Endothelial cell of umbilical vein (primary cell): ENCODE data around the gene DIP2C. TPM values are rescaled to one million over a fixed set of nuclear protein-coding genes. Genes with fewer than 3 reads are reported as not detected.
"Not testable (repeated sequence)": the region's sequence is repeated elsewhere in the genome, so short reads cannot be mapped to it uniquely, and the experiment has no call there.

Experiments
- BruUV-seq: library from RNA; stranded (reverse); fragments of 400-500 nt; replicated peaks from 2 replicates; lab custom pipeline; 2021; lab: Mats Ljungman, UMichigan
- CTCF ChIA-PET: fragments of 300-600, 350-600 bp; sonication (Branson Sonifier 250); formaldehyde crosslinking; loops from one replicate; lab custom pipeline; 2021; ENCODE audit warnings: antibody characterized with exemption, inconsistent platforms; lab: Charles Lee
- POLR2A ChIA-PET: fragments of 300-600, 350-600 bp; sonication (Branson Sonifier 250); formaldehyde crosslinking; loops from one replicate; lab custom pipeline; 2021; ENCODE audit warnings: antibody characterized with exemption, inconsistent platforms; lab: Charles Lee
- DNase-seq: peaks from one replicate; pipeline ENCODE4 v3.0.0-alpha.2; 2011; ENCODE audit warnings: low read depth, low spot score
- FAIRE-seq: peaks from 2 replicates; lab custom pipeline; 2011; peaks lifted over from hg19 to GRCh38; lab: Jason Lieb, UNC
- H2AFZ ChIP-seq: 2 replicates; pipeline ENCODE4 v1.6.0; 2012; ENCODE audit warnings: low read depth, low read length, control low read depth, inconsistent platforms
- H3K27ac ChIP-seq: 2 replicates; pipeline ENCODE4 v1.5.1; 2011; ENCODE audit warnings: low read depth, mild to moderate bottlenecking, control low read depth, low read length, moderate library complexity; ENCODE audit not compliant: insufficient read depth
- H3K27me3 ChIP-seq, 2 experiments: 2 replicates each; pipeline versions ENCODE4 v1.6.0 to v1.6.1; 2011; ENCODE audit warnings: low read length in 2 of 2, mixed read lengths in 1 of 2; ENCODE audit not compliant: control insufficient read depth in 2 of 2, insufficient read depth in 2 of 2
- H3K36me3 ChIP-seq, 2 experiments: 2 replicates in 1 of 2; 3 replicates in 1 of 2; pipeline ENCODE4 v1.5.1; 2011; ENCODE audit warnings: low read length in 2 of 2, mild to moderate bottlenecking in 1 of 2, moderate library complexity in 1 of 2; ENCODE audit not compliant: control insufficient read depth in 2 of 2, insufficient read depth in 2 of 2; ENCODE audit errors: extremely low read depth in 1 of 2
- H3K4me1 ChIP-seq: 3 replicates; pipeline ENCODE4 v1.5.1; 2011; ENCODE audit warnings: mild to moderate bottlenecking, low read length; ENCODE audit not compliant: control insufficient read depth, insufficient read depth; ENCODE audit errors: extremely low read depth
- H3K4me2 ChIP-seq: 2 replicates; pipeline ENCODE4 v1.6.1; 2011; ENCODE audit warnings: low read length, control low read depth, mixed read lengths; ENCODE audit not compliant: insufficient read depth
- H3K4me3 ChIP-seq, 3 experiments: fragments of 200-600 bp in 1 of 3; sonication (generic), shearing (Covaris generic) in 1 of 3; replicated peaks in 1 of 3; 2 replicates each; pipeline ENCODE4 v1.5.1; 2011 to 2016; ENCODE audit warnings: control low read depth in 3 of 3, low read length in 3 of 3, mild to moderate bottlenecking in 2 of 3, inconsistent platforms in 1 of 3, low read depth in 1 of 3, moderate library complexity in 1 of 3; ENCODE audit not compliant: insufficient read depth in 1 of 3
- H3K79me2 ChIP-seq: 2 replicates; pipeline ENCODE4 v1.6.0; 2012; ENCODE audit warnings: low read length, inconsistent platforms; ENCODE audit not compliant: control insufficient read depth, insufficient read depth
- H3K9ac ChIP-seq: replicated peaks from 2 replicates; pipeline ENCODE3; 2011; ENCODE audit warnings: low read length, control low read depth; ENCODE audit not compliant: insufficient read depth; ENCODE audit errors: extremely low read depth
- H3K9me1 ChIP-seq: replicated peaks from 3 replicates; pipeline ENCODE4 v1.6.0; 2011; ENCODE audit warnings: mild to moderate bottlenecking, low read length; ENCODE audit not compliant: control insufficient read depth, insufficient read depth; ENCODE audit errors: extremely low read depth
- H3K9me3 ChIP-seq: replicated peaks from 2 replicates; pipeline ENCODE4 v1.5.1; 2012; ENCODE audit warnings: low read length, inconsistent platforms; ENCODE audit not compliant: control insufficient read depth, insufficient read depth
- H4K20me1 ChIP-seq: replicated peaks from 2 replicates; pipeline ENCODE3; 2011; ENCODE audit warnings: mild to moderate bottlenecking, low read length; ENCODE audit not compliant: control insufficient read depth, insufficient read depth; ENCODE audit errors: extremely low read depth
- EZH2 ChIP-seq: IDR thresholded peaks from 2 replicates; pipeline ENCODE4 v1.6.1; 2012; ENCODE audit warnings: borderline replicate concordance, low read depth, mild to moderate bottlenecking, moderate library complexity, low read length, inconsistent platforms; ENCODE audit not compliant: severe bottlenecking
- GATA2 ChIP-seq: IDR thresholded peaks from 2 replicates; pipeline ENCODE4 v1.7.0; 2011; ENCODE audit warnings: low read depth, mild to moderate bottlenecking, moderate library complexity, mixed read lengths, low read length; ENCODE audit not compliant: insufficient read length, insufficient read depth
- JUN ChIP-seq: IDR thresholded peaks from 2 replicates; pipeline ENCODE4 v1.6.1; 2011; ENCODE audit warnings: borderline replicate concordance, low read depth; ENCODE audit not compliant: insufficient read length, insufficient read depth
- MAX ChIP-seq: IDR thresholded peaks from 2 replicates; pipeline ENCODE4 v1.6.1; 2011; ENCODE audit not compliant: insufficient read depth, insufficient read length
- POLR2A ChIP-seq: IDR thresholded peaks from 2 replicates; pipeline ENCODE4 v1.6.1; 2012; ENCODE audit warnings: low read depth, mild to moderate bottlenecking, control low read depth, low read length
- POLR2AphosphoS5 ChIP-seq: IDR thresholded peaks from 2 replicates; pipeline ENCODE4 v1.6.1; 2012; ENCODE audit warnings: low read depth, mild to moderate bottlenecking, control low read depth, low read length, moderate library complexity; ENCODE audit not compliant: insufficient read depth
- dilution Hi-C: fragments of 300-500 bp; cut with MboI; formaldehyde crosslinking; loops from one replicate; pipeline ENCODE4 v1.15.0; 2019; ENCODE audit warnings: low sequenced_read_pairs; ENCODE audit not compliant: extremely low pct_ligation_motif_present
- intact Hi-C: fragments of 100-400 bp; cut with micrococcal nuclease; formaldehyde crosslinking; loops from one replicate; pipeline ENCODE4 v1.10.0; 2022
- polyA plus RNA-seq, 4 experiments: library from polyadenylated mRNA; depleted of rRNA in 3 of 4; stranded (reverse) in 3 of 4; unstranded in 1 of 4; fragments of >200 nt; gene quantifications; 2 replicates each; pipeline versions ENCODE4 v1.2.1 to v1.2.3, GENCODE V29; 2011 to 2012; ENCODE audit warnings: missing spikeins in 1 of 4
- total RNA-seq: library from RNA; stranded (reverse); gene quantifications from 2 replicates; pipeline ENCODE4 v1.2.3, GENCODE V29; 2021

The DIP2C gene
- total and polyA plus RNA-seq, 2 donors (not counting 3 experiments of a cell fraction or from before 2014, with no cell fraction given): 3.6 to 10.7 TPM

- Histone ChIP-seq H3K79me2 (no peaks in the 10 kb centered on the region), H3K4me3 (no peak overlapping the region), H3K27me3 (no peaks in the 10 kb centered on the region), H3K27ac (no peak overlapping the region), H3K9ac (no peak overlapping the region), H3K36me3 (no peaks in the 10 kb centered on the region), H2AFZ (no peak overlapping the region), H3K9me3 (no peaks in the 10 kb centered on the region), H4K20me1 (no peaks in the 10 kb centered on the region), H3K9me1 (no peaks in the 10 kb centered on the region), H3K4me1 (peaks cover 5% of the 10 kb centered on the region), H3K4me2 (no peak overlapping the region)
- TF ChIP-seq JUN: no peak
- TF ChIP-seq GATA2: no peak
- no peak for TF ChIP-seq MAX
- TF ChIP-seq POLR2AphosphoS5: no peak
- no peak for TF ChIP-seq POLR2A
- TF ChIP-seq EZH2: no peak
- no peak for DNase-seq
- FAIRE-seq: no peak
- ChIA-PET POLR2A (no interaction called here), CTCF (no interaction called here)
- intact Hi-C loops (no loop called here), dilution Hi-C loops (no loop called here)
- no TSS peak for BruUV-seq
Measured at GRCh38 chr10:395665-396064, 293.8 kb downstream of the DIP2C start.

GRCh38 chr10:394439-395101, 294.9 kb downstream of the DIP2C start:
- H3K9me1 ChIP-seq, FAIRE-seq, H3K4me3 ChIP-seq, POLR2A ChIA-PET, dilution Hi-C loops, BruUV-seq, H3K9ac ChIP-seq, CTCF ChIA-PET, DNase-seq, H3K9me3 ChIP-seq, H3K4me1 ChIP-seq, H3K79me2 ChIP-seq, H2AFZ ChIP-seq, H3K4me2 ChIP-seq, H3K27me3 ChIP-seq, intact Hi-C loops, H3K27ac ChIP-seq, H3K36me3 ChIP-seq, H4K20me1 ChIP-seq: not testable (repeated sequence)
